Sigmoid colon (tissue), 7 donors: Measurements from ENCODE around the gene RAPGEF5. TPM values are rescaled to one million over a fixed set of nuclear protein-coding genes. Genes with fewer than 3 reads are reported as not detected.

Experiments
- DNase-seq: peaks from one replicate; pipeline ENCODE4 v3.0.0-alpha.2; 2019
- H3K27ac ChIP-seq, 4 donors: fragments of 200-600 bp; sonication (generic); one replicate each; pipeline ENCODE4 v1.5.1; 2016 to 2019; ENCODE audit warnings: mild to moderate bottlenecking in 1 of 4
- H3K27me3 ChIP-seq, 3 donors: fragments of 200-600 bp; sonication (generic); one replicate each; pipeline ENCODE4 v1.5.1; 2019; ENCODE audit warnings: mild to moderate bottlenecking in 1 of 3
- H3K36me3 ChIP-seq, 4 donors: fragments of 200-600 bp; sonication (generic); one replicate each; pipeline ENCODE4 v1.5.1; 2016 to 2019
- H3K4me1 ChIP-seq, 4 donors: fragments of 200-600 bp; sonication (generic); one replicate each; pipeline ENCODE4 v1.5.1; 2017 to 2019
- H3K4me3 ChIP-seq, 4 donors: fragments of 200-600 bp; sonication (generic); one replicate each; pipeline ENCODE4 v1.5.1; 2017 to 2019; ENCODE audit warnings: mild to moderate bottlenecking in 2 of 4, moderate library complexity in 1 of 4
- H3K9me3 ChIP-seq, 4 donors: fragments of 200-600 bp in 3 of 4; sonication (generic) in 3 of 4; one replicate each; pipeline versions ENCODE4 v1.5.1 to v1.6.1; 2013 to 2019
- CTCF ChIP-seq, 4 experiments: fragments of 450-650 bp in 3 of 4; fragments of 200-600 bp in 1 of 4; IDR thresholded peaks; one replicate each; pipeline ENCODE4 v1.5.1; 2016 to 2019; ENCODE audit warnings: antibody characterized with exemption in 4 of 4, mild to moderate bottlenecking in 3 of 4, moderate library complexity in 2 of 4
- EP300 ChIP-seq, 4 donors: sonication (generic); formaldehyde crosslinking; IDR thresholded peaks; one replicate each; pipeline ENCODE4 v1.6.1; 2017; ENCODE audit warnings: antibody characterized with exemption in 4 of 4
- POLR2A ChIP-seq, 2 donors: fragments of 450-650 bp; IDR thresholded peaks; one replicate each; pipeline ENCODE4 v1.6.1; 2016; ENCODE audit warnings: antibody characterized with exemption in 2 of 2, mild to moderate bottlenecking in 2 of 2, moderate library complexity in 2 of 2
- POLR2AphosphoS5 ChIP-seq, 4 donors: sonication (generic); formaldehyde crosslinking; IDR thresholded peaks; one replicate each; pipeline ENCODE4 v1.6.1; 2017; ENCODE audit warnings: antibody characterized with exemption in 4 of 4
- WGBS, 2 donors: extraction: QIAGEN DNeasy Blood & Tissue Kit; methylation state at CpG; one replicate each; pipeline ENCODE4 v1.1.7; 2013; 5-methylcytosine and 5-hydroxymethylcytosine counted together
- intact Hi-C: fragments of 100-400 bp; cut with DNase I; formaldehyde crosslinking; loops from one replicate; pipeline ENCODE4 v1.15.1; 2023
- polyA plus RNA-seq, 3 donors: library from polyadenylated mRNA; stranded (reverse); fragments of 200-250 nt; gene quantifications; one replicate each; pipeline ENCODE4 v1.2.3, GENCODE V29; 2013
- total RNA-seq, 4 donors: library from RNA; depleted of rRNA; stranded (reverse); fragments of >200 nt; gene quantifications; one replicate each; pipeline ENCODE4 v1.1.0, GENCODE V29; 2016
- donor health status: healthy with polysubstance abuse.
- donor health status: Bipolar disorder and iron deficiency.
- donor health status: healthy.

The RAPGEF5 gene
- total and polyA plus RNA-seq, 7 donors = 6.0 to 17.9 (median 12.6) TPM

- H3K4me3 ChIP-seq = no peak overlapping the region
- WGBS, 2 donors = 88 to 94% methylated on average over 3 of the region's 3 CpGs
- no peak for DNase-seq
- no peaks in the 10 kb centered on the region for H3K4me1 ChIP-seq
- no peaks in the 10 kb centered on the region for H3K27me3 ChIP-seq
- no peak overlapping the region for H3K27ac ChIP-seq
- H3K9me3 ChIP-seq = no peaks in the 10 kb centered on the region
- H3K36me3 ChIP-seq = no peaks in the 10 kb centered on the region
- intact Hi-C loops = no loop called here
- TF ChIP-seq EP300 (IDR thresholded peaks at IDR 0.05) = no peak
Measured at GRCh38 chr7:22344655-22345054, 12.3 kb downstream of the RAPGEF5 start.

- TF ChIP-seq POLR2A (IDR thresholded peaks at IDR 0.05) = no peak
- TF ChIP-seq POLR2AphosphoS5 (IDR thresholded peaks at IDR 0.05) = no peak
- no peak for TF ChIP-seq EP300 (IDR thresholded peaks at IDR 0.05)
- no peak for TF ChIP-seq CTCF (IDR thresholded peaks at IDR 0.05)
- H3K4me3 ChIP-seq = no peak overlapping the region
- no peaks in the 10 kb centered on the region for H3K36me3 ChIP-seq
- no peak for DNase-seq
- intact Hi-C loops = no loop called here
- no peaks in the 10 kb centered on the region for H3K9me3 ChIP-seq
- 52 to 85% methylated on average over 7 of the region's 7 CpGs for WGBS, 2 donors
- H3K27me3 ChIP-seq = no peaks in the 10 kb centered on the region
- no peaks in the 10 kb centered on the region for H3K4me1 ChIP-seq
- H3K27ac ChIP-seq = no peak overlapping the region
Measured at GRCh38 chr7:22343612-22344011, 13.3 kb downstream of the RAPGEF5 start.

- Histone ChIP-seq H3K36me3 (no peaks in the 10 kb centered on the region), H3K9me3 (no peaks in the 10 kb centered on the region), H3K27ac (no peak overlapping the region), H3K4me3 (no peak overlapping the region), H3K27me3 (no peaks in the 10 kb centered on the region), H3K4me1 (no peaks in the 10 kb centered on the region)
- no peak for DNase-seq
- TF ChIP-seq POLR2A (IDR thresholded peaks at IDR 0.05) (no peak), EP300 (IDR thresholded peaks at IDR 0.05) (no peak), CTCF (IDR thresholded peaks at IDR 0.05) (no peak), POLR2AphosphoS5 (IDR thresholded peaks at IDR 0.05) (no peak)
- 95 to 96% methylated on average over 5 of the region's 5 CpGs for WGBS, 2 donors
- intact Hi-C loops = no loop called here
Measured at GRCh38 chr7:22343071-22343470, 13.9 kb downstream of the RAPGEF5 start.

- DNase-seq = no peak
- Histone ChIP-seq H3K4me3 (no peak overlapping the region), H3K9me3 (no peaks in the 10 kb centered on the region), H3K4me1 (no peaks in the 10 kb centered on the region), H3K27me3 (no peaks in the 10 kb centered on the region), H3K27ac (no peak overlapping the region), H3K36me3 (no peaks in the 10 kb centered on the region)
- WGBS, 2 donors = 80 to 93% methylated on average over 2 of the region's 2 CpGs
- TF ChIP-seq POLR2A (IDR thresholded peaks at IDR 0.05) (no peak), EP300 (IDR thresholded peaks at IDR 0.05) (no peak), CTCF (IDR thresholded peaks at IDR 0.05) (no peak)
- intact Hi-C loops = no loop called here
Measured at GRCh38 chr7:22339725-22340390, 17.1 kb downstream of the RAPGEF5 start.

GRCh38 chr7:22338877-22339276, 18.1 kb downstream of the RAPGEF5 start:
- intact Hi-C loops = no loop called here
- no peak overlapping the region for H3K4me3 ChIP-seq
- no peak for DNase-seq
- 75 to 76% methylated on average over 7 of the region's 7 CpGs for WGBS, 2 donors
- H3K36me3 ChIP-seq = no peaks in the 10 kb centered on the region
- no peak for TF ChIP-seq CTCF (IDR thresholded peaks at IDR 0.05)
- TF ChIP-seq POLR2AphosphoS5 (IDR thresholded peaks at IDR 0.05) = no peak
- no peak for TF ChIP-seq POLR2A (IDR thresholded peaks at IDR 0.05)
- no peak for TF ChIP-seq EP300 (IDR thresholded peaks at IDR 0.05)
- no peak overlapping the region for H3K27ac ChIP-seq
- H3K27me3 ChIP-seq = no peaks in the 10 kb centered on the region
- H3K4me1 ChIP-seq = no peaks in the 10 kb centered on the region
- H3K9me3 ChIP-seq = no peaks in the 10 kb centered on the region
